ENCODE data around the gene CCDC175.

The CCDC175 gene

DNA sequence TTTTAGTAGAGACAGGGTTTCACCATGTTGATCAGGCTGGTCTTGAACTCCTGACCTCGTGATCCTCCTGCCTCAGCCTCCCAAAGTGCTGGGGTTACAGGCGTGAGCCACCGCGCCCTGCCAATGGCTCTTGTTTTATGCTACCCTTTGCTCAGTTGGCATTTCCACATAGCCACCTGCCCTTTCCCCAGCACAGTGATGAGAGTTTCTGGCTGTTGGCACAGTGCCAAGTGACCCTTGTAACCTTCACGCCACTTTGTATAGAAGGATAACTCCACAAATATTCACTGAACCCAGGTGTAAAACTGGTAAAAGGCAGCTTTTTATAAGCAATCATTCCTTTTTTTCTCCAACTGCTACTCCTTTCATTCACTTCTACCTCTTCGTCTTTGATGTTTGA lies 18.5 kb upstream of the CCDC175 start:
- no peak for TF ChIP-seq TAF1 (IDR thresholded peaks at IDR 0.05; ENCODE audit: borderline replicate concordance, insufficient read depth, low read length)
- no peak for TF ChIP-seq SIN3A (IDR thresholded peaks at IDR 0.05; ENCODE audit: borderline replicate concordance, insufficient read depth, low read length)
- TF ChIP-seq FOXP2 (optimal IDR thresholded peaks at IDR 0.05; ENCODE audit: borderline replicate concordance, extremely low read depth, extremely low read length, insufficient read depth): no peak
- TF ChIP-seq POLR2AphosphoS5 (IDR thresholded peaks at IDR 0.05; ENCODE audit: low read depth, low read length): no peak
- TF ChIP-seq, protein P1, sequence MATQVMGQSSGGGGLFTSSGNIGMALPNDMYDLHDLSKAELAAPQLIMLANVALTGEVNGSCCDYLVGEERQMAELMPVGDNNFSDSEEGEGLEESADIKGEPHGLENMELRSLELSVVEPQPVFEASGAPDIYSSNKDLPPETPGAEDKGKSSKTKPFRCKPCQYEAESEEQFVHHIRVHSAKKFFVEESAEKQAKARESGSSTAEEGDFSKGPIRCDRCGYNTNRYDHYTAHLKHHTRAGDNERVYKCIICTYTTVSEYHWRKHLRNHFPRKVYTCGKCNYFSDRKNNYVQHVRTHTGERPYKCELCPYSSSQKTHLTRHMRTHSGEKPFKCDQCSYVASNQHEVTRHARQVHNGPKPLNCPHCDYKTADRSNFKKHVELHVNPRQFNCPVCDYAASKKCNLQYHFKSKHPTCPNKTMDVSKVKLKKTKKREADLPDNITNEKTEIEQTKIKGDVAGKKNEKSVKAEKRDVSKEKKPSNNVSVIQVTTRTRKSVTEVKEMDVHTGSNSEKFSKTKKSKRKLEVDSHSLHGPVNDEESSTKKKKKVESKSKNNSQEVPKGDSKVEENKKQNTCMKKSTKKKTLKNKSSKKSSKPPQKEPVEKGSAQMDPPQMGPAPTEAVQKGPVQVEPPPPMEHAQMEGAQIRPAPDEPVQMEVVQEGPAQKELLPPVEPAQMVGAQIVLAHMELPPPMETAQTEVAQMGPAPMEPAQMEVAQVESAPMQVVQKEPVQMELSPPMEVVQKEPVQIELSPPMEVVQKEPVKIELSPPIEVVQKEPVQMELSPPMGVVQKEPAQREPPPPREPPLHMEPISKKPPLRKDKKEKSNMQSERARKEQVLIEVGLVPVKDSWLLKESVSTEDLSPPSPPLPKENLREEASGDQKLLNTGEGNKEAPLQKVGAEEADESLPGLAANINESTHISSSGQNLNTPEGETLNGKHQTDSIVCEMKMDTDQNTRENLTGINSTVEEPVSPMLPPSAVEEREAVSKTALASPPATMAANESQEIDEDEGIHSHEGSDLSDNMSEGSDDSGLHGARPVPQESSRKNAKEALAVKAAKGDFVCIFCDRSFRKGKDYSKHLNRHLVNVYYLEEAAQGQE (IDR thresholded peaks at IDR 0.05; ENCODE audit: insufficient read depth in 1 of 2, low read depth in 2 of 2, low read length in 2 of 2): no peak

DNA sequence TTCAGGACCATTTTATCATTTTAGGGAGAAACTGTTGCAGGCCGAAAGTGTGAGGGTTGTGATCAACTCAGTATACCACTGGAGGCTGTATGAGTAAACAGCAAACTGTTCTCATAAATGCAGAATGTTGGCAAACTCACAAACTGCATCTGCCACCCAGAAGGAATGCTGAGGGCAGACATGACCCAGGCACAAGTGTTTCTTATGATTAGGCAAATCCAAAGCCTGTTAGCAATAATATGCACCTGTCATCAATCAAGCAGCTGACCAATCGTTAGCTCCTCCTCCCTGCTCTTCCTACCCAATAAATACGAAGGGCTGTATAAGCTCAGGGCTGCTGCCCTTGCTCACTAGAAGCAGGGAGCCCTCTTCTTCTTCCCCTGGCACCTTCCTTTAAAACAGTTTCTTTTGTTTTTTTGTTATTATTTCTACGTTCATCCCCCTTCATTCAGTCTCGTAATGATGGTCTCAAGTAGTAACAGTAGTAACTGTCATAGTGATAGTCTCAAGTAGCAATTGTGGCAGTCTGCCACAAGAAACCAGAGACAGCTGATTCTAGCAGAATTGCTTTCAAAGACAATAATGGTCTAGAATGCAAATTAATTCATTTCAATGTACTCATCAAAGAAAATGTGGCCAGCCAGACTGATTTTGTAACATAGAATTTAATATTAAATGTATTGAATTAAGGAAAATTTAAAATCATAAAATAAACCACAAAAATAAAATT lies 15.2 kb upstream of the CCDC175 start:
- TF ChIP-seq TAF1 (IDR thresholded peaks at IDR 0.05; ENCODE audit: borderline replicate concordance, insufficient read depth, low read length) (no peak), POLR2AphosphoS5 (IDR thresholded peaks at IDR 0.05; ENCODE audit: low read depth, low read length) (no peak), FOXP2 (optimal IDR thresholded peaks at IDR 0.05; ENCODE audit: borderline replicate concordance, extremely low read depth, extremely low read length, insufficient read depth) (no peak), SIN3A (IDR thresholded peaks at IDR 0.05; ENCODE audit: borderline replicate concordance, insufficient read depth, low read length) (no peak)
- TF ChIP-seq, protein P1 (IDR thresholded peaks at IDR 0.05; ENCODE audit: insufficient read depth in 1 of 2, low read depth in 2 of 2, low read length in 2 of 2): no peak

DNA sequence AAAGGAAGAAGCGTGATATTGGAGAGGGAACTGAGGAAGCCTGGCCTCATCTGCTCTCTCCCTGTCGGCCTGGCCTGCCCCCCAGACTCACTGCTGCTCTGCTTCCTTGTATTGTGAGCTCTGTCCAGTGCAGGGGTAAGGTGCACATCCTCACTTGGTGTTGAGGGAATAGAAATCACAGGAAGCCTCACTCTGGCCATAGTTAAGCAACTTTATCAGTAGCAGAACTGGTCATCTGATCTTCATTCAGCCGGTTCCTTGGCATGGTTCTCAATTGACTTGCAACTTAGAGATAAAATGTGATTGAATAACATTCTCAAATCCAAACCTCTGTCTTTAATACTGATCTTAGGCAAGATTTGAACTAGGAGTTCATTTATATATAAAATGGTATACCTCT lies 11.5 kb upstream of the CCDC175 start:
- no peak for TF ChIP-seq POLR2AphosphoS5 (IDR thresholded peaks at IDR 0.05; ENCODE audit: low read depth, low read length)
- TF ChIP-seq FOXP2 (optimal IDR thresholded peaks at IDR 0.05; ENCODE audit: borderline replicate concordance, extremely low read depth, extremely low read length, insufficient read depth): no peak
- TF ChIP-seq, protein P1 (IDR thresholded peaks at IDR 0.05; ENCODE audit: insufficient read depth in 1 of 2, low read depth in 2 of 2, low read length in 2 of 2): no peak
- no peak for TF ChIP-seq TAF1 (IDR thresholded peaks at IDR 0.05; ENCODE audit: borderline replicate concordance, insufficient read depth, low read length)
- no peak for TF ChIP-seq SIN3A (IDR thresholded peaks at IDR 0.05; ENCODE audit: borderline replicate concordance, insufficient read depth, low read length)

DNA sequence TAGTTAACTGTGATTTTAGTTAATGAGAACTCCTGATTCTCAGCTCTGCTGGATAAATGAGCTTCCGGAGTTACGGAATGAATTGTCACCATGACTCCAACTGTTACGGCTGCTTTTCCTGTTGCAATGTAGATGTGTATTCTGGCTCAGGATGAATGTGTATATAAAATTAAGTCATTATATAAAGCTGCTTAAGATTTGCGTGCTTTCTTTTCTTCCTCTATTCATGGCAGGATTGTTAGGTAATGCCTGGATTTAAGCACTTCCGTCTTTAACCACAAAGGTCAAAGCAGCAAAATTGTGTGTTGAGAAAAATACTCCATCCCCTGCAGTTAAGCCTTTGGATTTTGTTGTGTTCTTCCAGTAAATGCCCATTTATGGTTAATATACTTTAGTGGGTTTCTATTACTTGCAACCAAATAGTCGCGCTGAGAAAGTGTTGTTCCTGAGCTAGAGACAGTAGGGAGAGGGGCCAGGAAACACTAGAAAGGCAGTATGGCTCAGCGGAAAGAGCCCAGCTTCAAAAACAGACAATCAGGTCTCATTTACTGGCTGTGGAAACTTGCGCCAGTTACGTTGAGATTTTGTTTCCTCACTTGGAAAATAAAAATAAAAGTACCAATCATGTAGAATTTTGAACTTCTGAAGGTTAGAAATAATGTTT lies 9.4 kb upstream of the CCDC175 start:
- TF ChIP-seq FOXP2 (optimal IDR thresholded peaks at IDR 0.05; ENCODE audit: borderline replicate concordance, extremely low read depth, extremely low read length, insufficient read depth) (no peak), POLR2AphosphoS5 (IDR thresholded peaks at IDR 0.05; ENCODE audit: low read depth, low read length) (no peak), SIN3A (IDR thresholded peaks at IDR 0.05; ENCODE audit: borderline replicate concordance, insufficient read depth, low read length) (no peak), TAF1 (IDR thresholded peaks at IDR 0.05; ENCODE audit: borderline replicate concordance, insufficient read depth, low read length) (no peak)
- TF ChIP-seq, protein P1 (IDR thresholded peaks at IDR 0.05; ENCODE audit: insufficient read depth in 1 of 2, low read depth in 2 of 2, low read length in 2 of 2): no peak
